Hepatocyte (in vitro differentiated cells): ENCODE results near the gene VPS18. TPM values are rescaled to one million over a fixed set of nuclear protein-coding genes. Genes with fewer than 3 reads are reported as not detected.

Source experiments
- DNase-seq: peaks from one replicate; pipeline ENCODE4 v3.0.0-alpha.2; 2016; ENCODE audit warnings: low spot score
- H2AFZ ChIP-seq: fragments of 200-600 bp; sonication (generic); 2 replicates; pipeline ENCODE4 v1.6.0; 2016; ENCODE audit warnings: antibody characterized with exemption, mild to moderate bottlenecking
- H3K27ac ChIP-seq: fragments of 200-600 bp; sonication (generic); 2 replicates; pipeline ENCODE4 v1.5.1; 2016; ENCODE audit warnings: mild to moderate bottlenecking
- H3K27me3 ChIP-seq: fragments of 200-600 bp; sonication (generic); 2 replicates; pipeline ENCODE4 v1.6.1; 2016
- H3K36me3 ChIP-seq: fragments of 200-600 bp; sonication (generic); replicated peaks from 2 replicates; pipeline ENCODE4 v1.5.1; 2016; ENCODE audit warnings: low read depth; ENCODE audit not compliant: insufficient read depth
- H3K4me1 ChIP-seq: fragments of 200-600 bp; sonication (generic); 2 replicates; pipeline ENCODE4 v1.5.1; 2016; ENCODE audit warnings: mild to moderate bottlenecking, moderate library complexity; ENCODE audit not compliant: insufficient read depth
- H3K4me2 ChIP-seq: fragments of 200-600 bp; sonication (generic); 2 replicates; pipeline ENCODE4 v1.6.0; 2016
- H3K4me3 ChIP-seq: fragments of 200-600 bp; sonication (generic); 2 replicates; pipeline ENCODE4 v1.5.1; 2016; ENCODE audit warnings: mild to moderate bottlenecking
- H3K79me2 ChIP-seq: fragments of 200-600 bp; sonication (generic); 2 replicates; pipeline ENCODE4 v1.6.0; 2017; ENCODE audit warnings: mild to moderate bottlenecking
- H3K9me2 ChIP-seq: fragments of 200-600 bp; sonication (generic); replicated peaks from 2 replicates; pipeline ENCODE4 v1.6.0; 2017; ENCODE audit warnings: mild to moderate bottlenecking; ENCODE audit not compliant: insufficient read depth
- H3K9me3 ChIP-seq: fragments of 200-600 bp; sonication (generic); 2 replicates; pipeline ENCODE4 v1.5.1; 2016; ENCODE audit warnings: low read depth, mild to moderate bottlenecking
- H4K20me1 ChIP-seq: fragments of 200-600 bp; sonication (generic); 2 replicates; pipeline ENCODE4 v1.6.0; 2016; ENCODE audit warnings: mild to moderate bottlenecking; ENCODE audit not compliant: insufficient read depth, poor library complexity, severe bottlenecking
- CTCF ChIP-seq: fragments of 200-600 bp; sonication (generic); IDR thresholded peaks from 2 replicates; pipeline ENCODE4 v1.5.1; 2016; ENCODE audit warnings: antibody characterized with exemption, mild to moderate bottlenecking; ENCODE audit not compliant: poor library complexity
- EZH2 ChIP-seq: fragments of 200-600 bp; sonication (generic); IDR thresholded peaks from 2 replicates; pipeline ENCODE4 v1.6.1; 2016; ENCODE audit warnings: antibody characterized with exemption, mild to moderate bottlenecking, borderline replicate concordance
- EZH2phosphoT487 ChIP-seq: fragments of 200-600 bp; sonication (generic); IDR thresholded peaks from one replicate; pipeline ENCODE4 v1.6.1; 2018; ENCODE audit warnings: antibody characterized with exemption, mild to moderate bottlenecking, low read depth, moderate library complexity; ENCODE audit not compliant: unreplicated experiment, severe bottlenecking
- WGBS: methylation state at CpG from one replicate; pipeline ENCODE4 v1.1.6; 2016; ENCODE audit warnings: low lambda C conversion rate; ENCODE audit errors: missing lambda C conversion rate; 5-methylcytosine and 5-hydroxymethylcytosine counted together
- polyA plus RNA-seq: library from polyadenylated mRNA; unstranded; fragments of >200 nt; fragmentation: Nextera tagmentation; extraction: Ambion mirVana; gene quantifications from 2 replicates; pipeline ENCODE4 v1.2.1, GENCODE V29; 2016
- total RNA-seq: library from RNA; depleted of rRNA; stranded (reverse); fragments of >200 nt; gene quantifications from 2 replicates; pipeline ENCODE4 v1.2.3, GENCODE V29; 2014

VPS18 gene
- total and polyA plus RNA-seq, 2 experiments from 2014 or later = 38.3 to 40.3 TPM

- Histone ChIP-seq H3K9me2 (no peaks in the 10 kb centered on the region), H3K36me3 (no peaks in the 10 kb centered on the region), H3K4me1 (peaks cover 8% of the 10 kb centered on the region), H3K4me3 (peak overlapping the region; percentile 69), H3K4me2 (peak overlapping the region; percentile 90), H3K27ac (peak overlapping the region; percentile 97), H4K20me1 (no peaks in the 10 kb centered on the region), H2AFZ (no peak overlapping the region), H3K9me3 (no peaks in the 10 kb centered on the region), H3K79me2 (peaks cover 64% of the 10 kb centered on the region), H3K27me3 (no peaks in the 10 kb centered on the region)
- TF ChIP-seq CTCF (no peak), EZH2phosphoT487 (no peak), EZH2 (no peak)
- peak; percentile 93 for DNase-seq
- WGBS = 60% methylated on average over 8 of the region's 8 CpGs
Observed at GRCh38 chr15:40845511-40846284, 48.6 kb upstream of the VPS18 start.

GRCh38 chr15:40846841-40847222 is 47.4 kb upstream of the VPS18 start:
- Histone ChIP-seq H3K27me3 (no peaks in the 10 kb centered on the region), H3K4me2 (peak overlapping the region; percentile 72), H3K27ac (peak overlapping the region; percentile 97), H3K4me1 (peaks cover 8% of the 10 kb centered on the region), H4K20me1 (no peaks in the 10 kb centered on the region), H2AFZ (no peak overlapping the region), H3K9me3 (no peaks in the 10 kb centered on the region), H3K36me3 (no peaks in the 10 kb centered on the region), H3K9me2 (no peaks in the 10 kb centered on the region), H3K4me3 (peak overlapping the region; percentile 2), H3K79me2 (peaks cover 71% of the 10 kb centered on the region)
- no peak for TF ChIP-seq CTCF
- TF ChIP-seq EZH2phosphoT487 = no peak
- TF ChIP-seq EZH2 = no peak
- peak; percentile 65 for DNase-seq

- Histone ChIP-seq H3K36me3 (no peaks in the 10 kb centered on the region), H3K27ac (peak overlapping the region; percentile 97), H2AFZ (no peak overlapping the region), H3K9me2 (no peaks in the 10 kb centered on the region), H3K27me3 (no peaks in the 10 kb centered on the region), H3K4me2 (peak overlapping the region; percentile 72), H3K4me1 (peaks cover 13% of the 10 kb centered on the region), H3K79me2 (peaks cover 71% of the 10 kb centered on the region), H4K20me1 (no peaks in the 10 kb centered on the region), H3K4me3 (no peak overlapping the region), H3K9me3 (no peaks in the 10 kb centered on the region)
- TF ChIP-seq EZH2 (no peak), CTCF (no peak), EZH2phosphoT487 (no peak)
- DNase-seq = peak; percentile 93
- WGBS = 43% methylated on average over 7 of the region's 7 CpGs
Observed at GRCh38 chr15:40847223-40847961, 46.9 kb upstream of the VPS18 start.
